Right atrium auricular region (tissue), 2 donors: ENCODE results near the gene UGGT1. TPM values are rescaled to one million over a fixed set of nuclear protein-coding genes. Genes with fewer than 3 reads are reported as not detected.
"Not testable (repeated sequence)": the region's sequence is repeated elsewhere in the genome, so short reads cannot be mapped to it uniquely, and the experiment has no call there.

ENCODE experiments used
- DNase-seq: peaks from one replicate; pipeline ENCODE4 v3.0.0-alpha.2; 2019; ENCODE audit warnings: low spot score
- H3K27ac ChIP-seq, 2 donors: fragments of 200-600 bp; sonication (generic); 1 replicate in 1 of 2; 2 replicates in 1 of 2; pipeline ENCODE4 v1.5.1; 2016 to 2019
- H3K27me3 ChIP-seq, 2 donors: fragments of 200-600 bp; sonication (generic); one replicate each; pipeline versions ENCODE4 v1.5.1 to v1.6.0; 2017 to 2019
- H3K36me3 ChIP-seq: fragments of 200-600 bp; sonication (generic); one replicate; pipeline ENCODE4 v1.5.1; 2016
- H3K4me1 ChIP-seq, 2 donors: fragments of 200-600 bp; sonication (generic); one replicate each; pipeline versions ENCODE4 v1.5.1 to v1.6.0; 2017 to 2019
- H3K4me3 ChIP-seq, 2 donors: fragments of 200-600 bp; sonication (generic); 1 replicate in 1 of 2; 2 replicates in 1 of 2; pipeline ENCODE4 v1.5.1; 2017 to 2019; ENCODE audit warnings: mild to moderate bottlenecking in 1 of 2, moderate library complexity in 1 of 2
- H3K9me3 ChIP-seq, 2 donors: fragments of 200-600 bp; sonication (generic); one replicate each; pipeline ENCODE4 v1.5.1; 2019
- CTCF ChIP-seq, 2 donors: fragments of 200-600 bp; sonication (generic); IDR thresholded peaks; one replicate each; pipeline ENCODE4 v1.5.1; 2019; ENCODE audit warnings: antibody characterized with exemption in 2 of 2
- total RNA-seq, 2 donors: library from RNA; depleted of rRNA; stranded (reverse); fragments of >200 nt; gene quantifications; one replicate each; pipeline ENCODE4 v1.1.0, GENCODE V29; 2016

UGGT1 gene
- total RNA-seq, 2 donors from 2014 or later: 33.5 to 47.2 TPM

GRCh38 chr2:128169497-128169896, 78.5 kb downstream of the UGGT1 start:
- Histone ChIP-seq H3K27me3 (no peaks in the 10 kb centered on the region), H3K36me3 (peaks cover 71% of the 10 kb centered on the region), H3K9me3 (no peaks in the 10 kb centered on the region), H3K27ac (no peak overlapping the region), H3K4me3 (no peak overlapping the region), H3K4me1 (no peaks in the 10 kb centered on the region)
- TF ChIP-seq CTCF (IDR thresholded peaks at IDR 0.05): no peak
- DNase-seq: no peak

DNA sequence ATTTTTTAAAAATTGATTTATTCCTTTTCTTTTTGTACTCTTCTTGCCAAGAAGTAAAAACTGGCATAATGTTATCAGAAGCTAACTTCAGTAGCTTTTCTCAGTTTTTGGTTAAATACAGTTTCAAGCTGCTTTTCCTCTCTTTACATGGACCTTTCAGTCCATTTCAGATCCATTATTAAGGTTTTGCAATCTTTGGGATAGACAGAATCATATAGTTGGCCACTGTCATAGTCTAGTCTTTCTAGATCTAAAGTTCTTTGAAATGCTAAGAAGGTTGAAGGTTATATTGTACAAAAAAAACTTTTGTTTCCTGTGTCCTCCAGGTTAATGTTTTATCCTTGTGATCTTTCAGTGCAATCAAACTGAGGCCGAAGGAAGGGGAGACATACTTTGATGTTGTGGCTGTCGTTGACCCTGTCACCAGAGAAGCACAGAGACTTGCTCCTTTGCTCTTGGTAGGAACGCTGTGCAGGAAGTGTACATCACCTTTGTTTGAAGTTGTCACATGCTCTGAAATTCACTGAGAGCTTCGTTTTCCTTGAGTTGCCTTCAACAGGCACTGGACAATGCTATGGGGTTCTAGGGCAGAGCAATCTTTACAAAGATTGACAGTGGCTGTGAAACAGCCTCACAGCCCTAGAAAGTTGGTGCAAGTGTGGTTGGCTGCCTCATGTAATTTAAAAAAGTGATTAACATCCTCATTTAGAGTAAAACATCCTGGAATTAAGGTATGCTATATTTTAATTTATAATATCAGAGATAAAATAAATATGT, 79.1 kb downstream of the UGGT1 start:
- no peak for DNase-seq
- no peak overlapping the region for H3K4me3 ChIP-seq
- no peaks in the 10 kb centered on the region for H3K27me3 ChIP-seq
- H3K27ac ChIP-seq: no peak overlapping the region
- H3K36me3 ChIP-seq: peaks cover 74% of the 10 kb centered on the region
- H3K9me3 ChIP-seq: no peaks in the 10 kb centered on the region
- TF ChIP-seq CTCF (IDR thresholded peaks at IDR 0.05): no peak
- H3K4me1 ChIP-seq: no peaks in the 10 kb centered on the region

GRCh38 chr2:128170776-128171175, 79.8 kb downstream of the UGGT1 start:
- no peaks in the 10 kb centered on the region for H3K4me1 ChIP-seq
- H3K27me3 ChIP-seq: no peaks in the 10 kb centered on the region
- H3K36me3 ChIP-seq: peaks cover 74% of the 10 kb centered on the region
- H3K9me3 ChIP-seq: no peaks in the 10 kb centered on the region
- H3K27ac ChIP-seq: no peak overlapping the region
- no peak for DNase-seq
- no peak for TF ChIP-seq CTCF (IDR thresholded peaks at IDR 0.05)
- H3K4me3 ChIP-seq: no peak overlapping the region

- Histone ChIP-seq H3K4me3 (no peak overlapping the region), H3K27me3 (no peaks in the 10 kb centered on the region), H3K36me3 (peaks cover 74% of the 10 kb centered on the region), H3K27ac (no peak overlapping the region), H3K9me3 (no peaks in the 10 kb centered on the region), H3K4me1 (no peaks in the 10 kb centered on the region)
- peak in 1 of 2 donors; percentile 38 for TF ChIP-seq CTCF (IDR thresholded peaks at IDR 0.05)
- no peak for DNase-seq
Measured at GRCh38 chr2:128172191-128172590, 81.2 kb downstream of the UGGT1 start.

DNA sequence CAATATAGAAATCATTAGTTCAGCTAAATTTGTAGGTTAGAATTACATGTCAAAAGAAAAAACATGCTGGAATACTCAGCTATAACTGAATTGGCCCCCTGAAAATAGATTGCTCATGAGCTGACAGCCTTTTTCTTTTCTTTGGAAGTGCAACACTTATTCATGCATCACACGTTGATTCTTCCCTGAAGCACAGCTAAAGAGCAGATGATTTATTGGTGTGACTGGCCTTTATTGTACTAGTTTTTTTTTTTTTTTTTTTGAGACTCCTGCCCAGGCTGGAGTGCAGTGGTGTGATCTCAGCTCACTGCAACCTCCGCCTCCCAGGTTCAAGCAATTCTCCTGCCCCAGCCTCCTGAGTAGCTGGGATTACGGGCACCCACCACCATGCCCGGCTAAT, 83.1 kb downstream of the UGGT1 start:
- peaks cover 67% of the 10 kb centered on the region for H3K36me3 ChIP-seq
- not testable (repeated sequence) for H3K4me1 ChIP-seq, DNase-seq, H3K27me3 ChIP-seq, H3K9me3 ChIP-seq, H3K27ac ChIP-seq, H3K4me3 ChIP-seq

GRCh38 chr2:128177315-128177714, 86.3 kb downstream of the UGGT1 start:
- H3K4me3 ChIP-seq: no peak overlapping the region
- no peaks in the 10 kb centered on the region for H3K27me3 ChIP-seq
- no peak for DNase-seq
- H3K36me3 ChIP-seq: peaks cover 77% of the 10 kb centered on the region
- TF ChIP-seq CTCF (IDR thresholded peaks at IDR 0.05): no peak
- H3K4me1 ChIP-seq: no peaks in the 10 kb centered on the region
- no peak overlapping the region for H3K27ac ChIP-seq
- no peaks in the 10 kb centered on the region for H3K9me3 ChIP-seq
